ENCODE measurements around the gene NAV2.
A peak's percentile ranks its signal among the peaks of the same experiment; 100 is the strongest.
"Not testable (repeated sequence)": the region's sequence is repeated elsewhere in the genome, so short reads cannot be mapped to it uniquely, and the experiment has no call there.

Gene NAV2

DNA sequence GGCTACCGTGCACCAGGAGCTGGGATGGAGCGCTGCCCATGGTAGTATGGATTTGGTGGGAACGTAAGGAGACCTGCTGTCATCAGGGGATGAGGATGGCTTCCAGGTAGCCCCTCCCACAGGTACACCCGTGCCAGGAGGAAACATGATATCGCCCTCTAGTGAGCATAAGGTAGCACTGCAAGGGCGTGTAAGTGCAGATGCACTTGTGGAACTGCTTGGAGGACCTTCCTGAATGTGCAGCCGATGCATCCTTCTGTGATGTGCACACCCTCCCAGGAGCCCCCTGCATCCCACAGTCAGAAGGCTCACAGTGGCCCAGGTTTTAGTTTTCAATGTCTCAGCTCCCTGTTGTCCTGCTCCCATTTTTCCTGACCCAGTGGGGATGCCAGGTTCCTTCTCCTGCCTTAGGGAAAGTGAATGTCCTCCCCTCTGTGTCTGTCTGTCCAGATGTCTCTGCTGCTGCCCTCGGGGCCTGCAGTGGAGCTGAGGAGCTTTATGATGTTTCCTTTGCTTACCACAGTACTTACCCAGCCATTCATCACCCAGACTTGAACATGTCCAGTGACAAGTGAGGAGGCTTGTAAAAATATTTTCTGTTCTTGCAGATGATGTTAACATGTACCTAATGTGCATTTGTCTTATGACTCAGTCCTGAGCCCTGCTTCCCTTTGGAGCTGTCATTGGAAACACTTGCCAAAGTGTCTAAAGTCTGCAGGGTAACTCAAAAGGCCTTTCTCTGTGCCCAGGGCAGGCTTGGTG lies 398.5 kb downstream of the NAV2 start:
- no peak for DNase-seq

DNA sequence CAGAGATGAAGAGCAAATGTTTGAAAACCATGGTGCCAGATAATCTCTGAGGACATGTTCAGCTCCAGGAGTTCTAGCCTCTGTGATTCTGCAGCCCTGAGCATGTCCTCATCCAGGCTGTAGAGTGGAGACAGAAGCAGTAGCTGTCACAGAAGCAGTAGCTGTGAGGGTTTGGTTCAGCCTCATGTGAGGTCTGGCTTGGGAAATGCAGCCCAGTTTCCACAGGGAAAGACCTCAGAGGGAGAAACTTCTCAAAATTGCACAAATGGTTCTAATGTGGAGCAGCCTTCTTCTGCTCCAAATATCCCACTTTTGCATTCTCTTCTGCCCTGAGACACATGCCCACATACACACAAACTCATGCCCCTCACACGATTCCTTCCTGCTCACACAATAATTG lies 399.2 kb downstream of the NAV2 start:
- DNase-seq: no peak

DNA sequence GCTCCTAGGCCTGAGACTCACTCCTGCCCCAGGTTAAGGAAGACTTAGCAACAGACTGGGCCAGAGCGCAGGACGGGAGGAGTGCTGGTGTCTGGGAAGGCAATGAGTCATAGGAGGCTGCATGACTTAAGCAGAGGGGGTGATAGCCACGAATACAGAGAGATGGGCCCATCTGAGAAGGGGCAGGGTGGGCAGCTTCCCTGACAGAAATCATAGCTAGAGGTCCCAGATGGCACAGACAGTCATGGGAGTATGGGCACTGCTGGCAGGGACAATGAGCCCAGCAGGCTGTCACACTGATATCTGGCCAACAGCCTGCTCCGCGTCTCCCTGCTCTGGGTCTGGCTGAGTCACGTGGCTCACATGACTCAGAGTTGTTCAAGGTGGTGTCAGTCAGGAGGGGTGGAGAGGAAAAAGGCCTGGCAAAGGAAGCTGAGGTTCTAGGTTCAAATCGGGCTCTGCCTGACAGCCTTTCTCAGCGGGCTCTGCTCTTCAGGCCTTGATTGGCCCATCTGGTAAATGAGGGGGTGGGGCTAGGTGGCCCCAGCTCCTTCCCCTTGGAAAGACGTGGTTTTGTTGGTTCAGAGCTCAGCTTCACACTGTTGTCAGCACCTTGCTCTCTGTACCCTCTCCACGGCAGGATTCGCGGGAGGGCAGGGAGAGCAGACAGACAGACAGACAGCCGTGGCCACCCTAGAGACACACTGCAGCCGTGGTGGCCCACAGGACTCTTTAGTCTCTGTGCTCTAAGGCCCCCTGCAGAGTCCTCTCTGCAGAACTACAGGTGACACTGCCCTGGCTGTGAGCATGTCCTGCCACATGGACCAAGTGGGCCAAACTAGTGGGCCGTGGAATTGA lies 399.9 kb downstream of the NAV2 start:
- no peak for DNase-seq

DNA sequence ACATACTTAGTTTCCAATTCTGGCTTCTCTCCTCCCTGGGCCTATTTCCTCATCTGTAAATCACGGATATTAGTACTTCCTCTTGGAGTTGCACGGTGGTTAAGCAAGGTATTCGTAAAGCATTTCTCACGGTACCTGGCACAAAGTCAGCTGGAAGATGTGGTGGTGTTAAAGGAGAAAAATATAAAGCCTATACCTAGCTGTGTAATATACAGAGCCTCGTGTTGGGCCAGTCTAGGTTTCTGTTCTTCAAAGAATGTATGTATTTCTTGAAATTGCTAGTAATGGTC lies 400.5 kb downstream of the NAV2 start:
- DNase-seq: no peak

DNA sequence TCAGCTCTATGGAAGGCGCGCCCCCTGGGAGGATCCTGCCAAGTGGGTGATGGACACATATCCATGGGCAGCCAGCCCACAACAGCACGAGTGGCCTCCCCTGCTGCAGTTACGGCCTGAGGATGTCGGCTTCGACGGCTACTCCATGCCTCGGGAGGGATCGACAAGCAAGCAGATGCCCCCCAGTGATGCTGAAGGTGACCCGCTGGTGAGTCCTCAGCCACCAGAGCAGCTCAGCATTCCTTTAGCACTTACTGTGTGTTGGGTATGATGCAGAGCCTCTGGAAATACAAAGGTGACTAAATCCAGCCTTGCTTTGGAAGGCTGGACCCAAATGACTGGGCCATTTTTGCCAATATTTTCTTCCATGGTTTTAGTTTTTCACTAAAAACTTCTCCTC lies 402.0 kb downstream of the NAV2 start:
- no peak for DNase-seq

DNA sequence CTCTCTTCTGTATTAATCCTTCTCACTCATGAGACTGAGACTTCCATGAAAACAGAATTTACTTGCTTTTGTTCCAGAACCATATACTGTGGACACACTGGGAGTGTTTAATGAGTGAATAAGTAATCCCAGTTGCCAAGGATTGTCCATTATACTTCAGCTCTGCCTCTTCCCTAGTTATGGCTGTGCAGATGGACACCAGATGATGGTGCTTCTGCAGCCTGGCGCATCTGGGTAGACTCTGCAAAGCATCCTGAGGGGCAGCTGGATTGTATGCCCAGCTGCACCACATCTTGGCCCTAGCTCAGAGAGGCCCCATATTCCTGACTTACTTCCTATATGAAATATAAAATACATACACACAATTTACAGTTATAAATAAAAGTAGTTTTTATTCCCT lies 404.2 kb downstream of the NAV2 start:
- no peak for DNase-seq

DNA sequence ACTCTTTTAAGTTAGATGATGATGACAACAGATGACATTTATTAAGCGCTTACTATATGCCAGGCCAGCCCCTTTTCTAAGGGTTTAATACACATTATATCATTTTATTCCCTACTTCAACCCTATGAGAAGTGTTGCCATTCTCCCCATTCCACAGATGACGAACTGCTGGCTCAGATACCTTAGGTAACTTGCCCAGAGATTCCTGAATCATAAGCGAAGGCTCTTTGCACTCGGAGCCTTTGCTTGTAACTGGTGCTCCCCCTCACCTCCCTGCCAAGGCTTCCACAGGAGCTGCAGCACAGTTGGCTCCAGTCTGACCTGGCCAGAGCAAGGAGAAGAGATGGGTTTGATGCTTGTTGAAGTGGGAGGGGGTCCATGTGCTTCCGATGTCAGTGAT lies 404.7 kb downstream of the NAV2 start:
- DNase-seq: no peak

DNA sequence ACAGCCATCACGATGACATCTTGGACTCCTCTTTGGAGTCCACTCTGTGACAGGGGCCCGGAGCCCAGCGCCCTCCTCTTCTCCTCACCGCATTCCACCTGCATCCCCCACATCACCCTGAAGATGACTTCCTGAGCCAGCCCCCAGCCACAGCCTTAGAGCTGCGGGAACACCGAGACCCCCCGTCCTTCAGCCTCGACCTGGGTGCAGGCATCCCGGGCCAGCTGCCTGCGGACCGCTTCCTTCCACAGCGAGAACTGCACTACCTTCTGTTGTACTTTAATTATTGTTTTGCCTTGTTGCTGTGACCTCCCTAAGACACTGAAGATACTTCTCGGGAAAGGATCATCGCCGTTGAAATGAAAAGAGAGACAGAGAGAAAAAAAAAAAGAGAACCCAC lies 405.6 kb downstream of the NAV2 start:
- no peak for DNase-seq

DNA sequence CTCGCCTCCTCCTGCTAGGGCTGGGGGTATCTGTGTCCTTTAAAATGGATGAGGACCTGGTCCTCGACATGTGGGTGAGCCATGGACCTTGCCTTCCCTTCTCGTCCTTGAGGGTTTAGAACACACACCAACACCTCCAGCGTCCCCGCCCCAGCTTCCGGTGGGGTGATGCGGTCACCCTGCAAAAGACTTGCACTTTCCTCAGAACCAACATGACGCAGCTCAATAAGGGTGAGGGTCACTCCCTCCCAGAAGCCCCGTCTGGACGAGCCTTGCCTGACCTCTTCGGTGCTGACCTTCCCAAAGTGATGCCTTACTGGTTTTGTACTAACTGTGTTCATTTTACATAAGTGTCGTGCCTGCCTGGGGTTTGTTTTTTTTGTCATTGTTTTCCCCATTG lies 406.7 kb downstream of the NAV2 start:
- no peak for DNase-seq

DNA sequence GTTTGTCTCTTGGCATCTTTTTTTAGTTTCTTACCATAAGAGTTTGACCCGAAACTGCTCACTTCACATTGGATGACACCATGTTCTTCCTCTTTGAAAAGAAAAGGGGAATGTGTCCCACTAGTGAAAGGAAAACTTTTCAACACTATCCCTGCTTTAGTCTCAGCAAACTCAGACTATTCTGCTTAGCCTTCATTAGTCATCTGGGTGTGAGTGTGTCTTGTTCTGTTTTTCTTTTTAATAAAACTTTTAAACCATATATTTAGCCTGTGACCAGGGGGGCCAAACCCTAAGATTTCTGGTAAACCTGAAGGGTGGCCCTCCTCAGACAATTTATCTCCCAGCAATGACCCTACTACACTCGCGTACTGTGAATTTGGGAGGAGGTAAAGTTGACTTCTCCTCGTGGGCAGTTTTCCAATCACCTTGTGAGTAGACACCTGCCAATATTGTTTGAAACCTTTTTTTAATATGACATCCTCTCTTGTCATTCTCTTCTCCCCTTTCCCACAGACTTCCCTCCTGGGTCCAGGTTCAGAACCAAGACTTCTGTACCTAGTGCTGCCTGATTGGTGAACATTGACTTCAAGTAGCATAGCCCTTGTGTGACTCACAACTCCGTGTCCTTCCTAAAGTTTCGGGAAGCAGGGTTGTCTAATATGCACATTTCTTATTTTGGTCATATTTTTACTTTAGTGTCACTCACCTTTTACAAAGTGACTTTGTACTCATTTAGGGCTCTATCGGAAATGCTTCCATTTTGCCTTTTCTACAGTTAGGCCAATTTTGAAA lies 407.7 kb downstream of the NAV2 start:
- no peak for DNase-seq

DNA sequence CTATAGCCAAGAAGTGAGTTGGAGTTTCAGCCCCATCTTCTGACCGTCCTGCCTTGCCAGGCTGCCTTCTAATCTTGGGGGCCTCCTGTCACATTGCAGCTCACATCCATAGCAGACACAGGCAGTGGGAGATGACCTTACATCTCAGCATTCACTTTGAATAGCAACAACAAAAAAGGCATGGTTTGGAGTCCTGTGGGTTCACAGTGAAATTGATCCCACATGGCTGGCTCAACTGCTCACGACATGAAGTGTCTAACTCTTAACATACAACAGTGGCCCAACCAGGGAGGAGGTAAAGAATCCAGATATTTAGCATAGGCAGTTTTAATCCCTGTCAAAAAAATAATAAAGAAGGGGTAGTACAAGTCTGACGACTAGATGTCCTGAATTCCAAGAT lies 409.5 kb downstream of the NAV2 start:
- DNase-seq: no peak

DNA sequence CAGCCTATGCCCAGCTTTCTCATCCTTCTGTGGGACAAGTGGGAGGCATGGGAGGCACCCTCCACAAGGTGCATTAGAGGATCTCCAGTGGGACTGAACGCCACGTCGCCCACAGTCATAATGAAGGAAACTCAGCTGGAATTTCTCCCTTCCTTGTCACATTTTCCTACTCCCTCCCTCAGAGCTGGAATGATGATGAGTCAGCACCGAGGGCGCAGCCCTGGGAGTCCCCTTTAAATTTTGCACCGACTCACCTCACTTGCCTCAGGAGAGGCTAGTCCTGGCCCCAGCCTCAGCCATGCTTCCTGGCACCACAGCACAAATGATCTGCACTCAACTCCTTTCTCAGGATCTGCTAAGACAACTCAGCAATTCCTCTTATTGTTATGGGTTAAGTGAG lies 413.3 kb downstream of the NAV2 start:
- no peak for DNase-seq

DNA sequence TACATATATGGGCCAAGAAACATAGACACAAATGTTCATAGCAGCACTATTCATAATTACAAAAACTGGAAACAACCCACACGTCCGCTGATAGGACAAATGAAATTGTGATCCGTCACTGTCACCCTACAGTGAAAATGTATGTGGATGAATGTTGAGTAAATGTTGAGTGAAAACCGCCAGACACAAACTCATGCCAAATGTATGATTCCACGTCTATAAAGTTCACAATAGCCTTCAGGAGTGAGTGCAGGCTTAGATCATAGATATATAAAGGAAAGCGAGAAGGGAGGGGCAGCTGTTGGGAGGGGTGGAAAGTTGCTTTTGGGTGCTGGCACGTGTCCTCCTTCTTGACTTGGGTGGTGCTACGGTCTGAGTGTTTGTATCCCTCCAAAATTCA lies 414.1 kb downstream of the NAV2 start:
- DNase-seq: no peak

DNA sequence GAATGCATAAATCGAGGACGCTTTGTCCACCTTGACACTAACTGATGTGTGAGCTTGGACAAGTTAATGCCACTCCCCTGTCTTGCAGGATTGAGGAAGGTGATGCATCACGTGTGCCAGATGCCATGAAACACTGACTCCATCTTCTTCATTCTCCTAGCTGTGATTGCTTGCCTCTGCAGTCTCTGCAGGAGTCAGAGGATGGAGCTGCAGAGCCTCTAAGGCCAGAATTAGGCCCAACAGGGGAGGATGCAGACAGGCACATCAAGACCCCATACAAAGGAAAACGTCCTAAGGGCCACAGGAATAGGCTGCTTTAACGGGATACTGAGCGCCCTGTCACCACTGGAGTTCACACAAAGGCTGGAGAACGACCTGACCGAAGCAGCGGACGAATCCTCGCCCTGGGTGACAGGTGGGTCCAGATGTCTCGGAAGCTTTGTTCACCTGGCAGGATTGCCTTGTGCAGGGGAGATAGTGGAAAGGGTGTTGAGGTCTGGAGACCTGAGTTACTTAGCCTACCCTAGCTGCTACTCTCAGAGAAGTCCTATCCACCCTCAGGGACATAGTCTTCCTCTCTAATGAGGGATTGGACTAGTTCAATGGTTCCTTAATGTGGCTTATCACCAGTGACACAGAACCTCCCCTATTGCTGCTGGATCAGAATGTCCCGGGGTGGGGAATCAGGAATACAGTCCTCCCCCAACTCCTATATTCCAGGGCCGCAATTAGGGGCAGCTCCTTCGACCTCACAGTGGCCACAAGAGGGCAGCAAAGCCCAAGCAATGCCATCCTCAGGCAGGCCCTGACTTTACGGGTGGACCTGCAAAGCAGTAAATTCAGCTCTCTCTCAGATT lies 415.3 kb downstream of the NAV2 start:
- DNase-seq: peak; percentile 61

DNA sequence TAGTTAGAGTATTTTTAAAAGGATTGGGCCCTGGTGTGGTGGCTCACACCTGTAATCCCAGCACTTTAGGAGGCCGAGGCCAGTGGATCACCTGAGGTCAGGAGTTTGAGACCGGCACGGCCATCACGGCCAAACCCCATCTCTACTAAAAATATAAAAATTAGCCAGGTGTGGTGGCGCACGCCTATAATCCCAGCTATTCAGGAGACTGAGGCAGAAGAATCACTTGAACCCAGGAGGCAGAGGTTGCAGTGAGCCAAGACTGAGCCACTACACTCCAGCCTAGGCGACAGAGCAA lies 415.8 kb downstream of the NAV2 start:
- DNase-seq: not testable (repeated sequence)

DNA sequence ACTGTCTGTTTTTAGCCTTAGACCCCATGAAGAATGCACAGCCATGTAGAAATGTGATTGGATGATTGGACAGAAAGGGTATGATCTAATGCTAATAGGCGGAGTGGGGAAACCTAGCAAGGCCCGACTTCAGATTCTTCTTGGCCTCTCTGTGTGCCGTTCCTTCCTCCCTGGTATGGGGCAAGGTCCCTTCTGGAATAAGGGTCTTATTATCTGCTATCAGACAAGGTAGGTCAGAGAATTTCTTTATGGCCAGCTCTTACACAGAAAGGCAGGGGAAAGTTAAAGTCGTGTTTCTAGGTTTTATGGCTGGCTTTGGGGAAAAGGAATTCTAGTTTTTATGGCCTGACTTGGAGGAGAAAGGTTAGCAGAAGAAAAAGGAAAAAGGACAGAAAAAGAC lies 417.0 kb downstream of the NAV2 start:
- DNase-seq: no peak

DNA sequence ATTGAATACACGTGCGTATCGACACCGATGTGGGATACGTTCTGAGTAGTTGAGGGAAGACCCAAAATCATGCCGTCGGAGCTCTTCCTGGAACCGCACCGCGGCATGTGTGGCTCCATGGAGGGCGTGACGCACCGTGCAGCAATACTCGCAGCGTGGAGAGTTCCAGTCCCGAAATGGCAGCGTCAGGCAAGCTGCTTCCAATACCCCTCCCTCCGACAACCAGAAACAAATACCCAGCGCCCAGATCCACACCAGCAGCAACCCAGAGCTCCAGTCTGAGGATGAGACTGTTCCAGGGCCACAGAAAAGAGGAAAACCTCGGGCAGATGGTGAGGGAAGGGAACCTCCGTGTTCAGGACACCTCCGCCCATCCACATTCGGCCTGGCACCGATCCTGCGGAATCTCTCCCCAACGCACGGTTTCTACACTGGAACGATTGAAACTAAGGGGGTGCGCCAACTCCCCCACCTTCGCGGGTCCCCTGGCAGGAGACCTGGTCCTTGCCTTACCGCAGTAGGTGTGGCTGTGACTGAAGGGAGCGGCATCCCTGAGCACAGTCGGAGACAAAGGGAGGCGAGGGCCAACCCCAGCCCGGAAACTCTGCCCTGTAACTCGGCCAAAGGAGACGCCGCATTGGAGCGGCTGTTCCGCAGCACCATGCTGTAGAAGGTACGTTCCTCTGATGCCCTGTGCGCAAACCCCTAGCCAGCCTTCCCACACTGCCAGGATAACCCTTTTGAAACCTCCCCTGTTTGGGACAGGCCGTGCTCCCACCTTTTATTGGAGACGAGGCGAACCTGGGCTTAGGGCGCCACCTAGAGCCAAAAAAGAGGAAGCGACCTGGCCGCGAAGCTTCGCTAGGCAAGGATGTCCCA lies 419.4 kb downstream of the NAV2 start:
- no peak for DNase-seq

DNA sequence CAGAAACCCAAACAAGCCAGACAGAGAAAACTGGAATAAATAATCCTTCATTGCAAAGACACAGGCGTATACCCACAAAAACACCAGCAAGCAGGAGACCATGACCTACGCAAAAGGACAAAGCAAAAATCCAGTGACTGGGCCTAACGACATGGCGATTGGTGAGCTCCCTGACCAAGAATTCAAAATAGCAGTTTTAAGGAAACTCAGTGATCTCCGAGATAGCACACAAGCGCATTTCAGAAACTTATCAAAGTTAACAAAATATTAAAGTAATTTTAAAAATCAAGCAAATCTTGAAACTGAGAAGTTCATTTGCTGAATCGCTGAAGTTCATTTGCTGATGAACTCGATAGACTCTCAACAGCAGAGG lies 420.0 kb downstream of the NAV2 start:
- DNase-seq: no peak

DNA sequence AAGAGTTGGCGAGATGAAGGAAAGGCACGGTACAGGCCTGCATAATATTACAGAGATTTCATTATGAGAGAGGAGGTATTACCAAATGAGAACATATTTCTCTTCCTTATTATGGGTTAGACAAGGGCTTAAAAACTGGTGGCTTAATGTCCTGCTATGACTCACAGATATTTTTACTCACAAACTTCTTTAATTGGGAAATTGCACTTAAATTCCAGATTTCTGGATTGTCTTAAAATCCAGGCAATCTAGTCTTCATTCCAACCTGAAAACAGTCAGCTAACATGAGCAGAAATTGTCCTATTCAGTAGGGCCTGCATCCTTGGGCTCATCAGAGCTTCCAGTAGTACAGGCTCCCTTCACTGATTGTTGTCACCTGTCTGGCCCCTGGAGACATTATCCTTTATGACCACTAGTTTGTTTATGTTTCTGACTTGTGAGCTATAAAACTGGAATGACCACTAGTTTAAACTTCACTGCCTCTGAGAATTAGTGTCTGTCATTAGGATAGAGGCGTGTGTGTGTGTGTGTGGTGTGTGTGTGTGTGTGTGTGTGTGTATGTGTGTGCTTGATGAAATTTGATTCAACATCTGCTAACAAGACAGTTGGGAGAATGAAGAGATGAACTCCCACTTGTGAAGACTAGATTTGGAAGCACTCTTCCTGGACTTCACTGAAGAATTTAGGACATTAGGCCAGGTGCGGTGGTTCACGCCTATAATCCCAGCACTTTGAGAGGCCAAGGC lies 422.5 kb downstream of the NAV2 start:
- DNase-seq: no peak

DNA sequence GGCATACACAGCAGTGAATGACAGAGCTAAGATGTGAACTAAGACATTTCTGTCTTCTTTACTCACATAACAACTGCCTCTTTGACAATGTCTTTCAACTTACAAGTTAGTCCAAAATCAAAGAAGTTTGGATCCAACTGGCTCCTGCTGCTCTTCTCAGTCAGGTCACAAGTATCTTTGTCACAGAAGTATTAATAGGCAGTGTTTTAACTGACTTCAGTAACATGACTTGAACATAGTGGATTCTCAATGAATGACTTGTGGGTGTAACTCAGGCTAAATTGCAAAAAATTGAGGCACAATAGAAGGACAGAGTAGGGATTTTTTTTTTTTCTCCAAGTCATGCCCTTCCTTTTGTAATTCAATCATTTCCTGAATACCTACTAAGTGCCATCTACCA lies 425.0 kb downstream of the NAV2 start:
- no peak for DNase-seq

DNA sequence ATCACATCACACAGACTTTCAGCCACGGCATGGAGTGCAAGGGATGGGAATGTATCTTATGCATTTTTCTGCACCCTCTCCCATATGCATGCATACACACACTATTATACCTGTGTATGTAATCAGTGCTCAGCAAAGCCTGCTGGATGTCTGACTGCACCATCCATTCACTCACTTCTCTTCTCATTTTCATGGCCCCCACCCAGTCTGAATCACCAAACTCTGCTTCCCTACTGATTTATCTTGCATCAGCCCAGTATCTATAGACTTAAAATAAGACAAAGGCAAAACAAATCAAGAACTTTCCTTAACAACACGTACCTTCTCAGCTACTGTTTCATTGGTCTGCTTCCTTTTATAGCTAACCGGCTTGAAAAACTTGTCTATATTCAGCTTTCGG lies 426.1 kb downstream of the NAV2 start:
- no peak for DNase-seq

Data from CD4-positive, alpha-beta T cell treated with Interleukin-15 for 1 hour (primary cell).